Activated effector memory CD4-positive, alpha-beta T cell treated with anti-CD3 and anti-CD28 coated beads, Interleukin-2, amount 50 U/mL, for 16 hours (primary cell): Measurements from ENCODE around the gene FGF8.

Source experiments
- DNase-seq: peaks from one replicate; pipeline ENCODE4 v3.0.0-alpha.2; 2020

FGF8 gene

DNA sequence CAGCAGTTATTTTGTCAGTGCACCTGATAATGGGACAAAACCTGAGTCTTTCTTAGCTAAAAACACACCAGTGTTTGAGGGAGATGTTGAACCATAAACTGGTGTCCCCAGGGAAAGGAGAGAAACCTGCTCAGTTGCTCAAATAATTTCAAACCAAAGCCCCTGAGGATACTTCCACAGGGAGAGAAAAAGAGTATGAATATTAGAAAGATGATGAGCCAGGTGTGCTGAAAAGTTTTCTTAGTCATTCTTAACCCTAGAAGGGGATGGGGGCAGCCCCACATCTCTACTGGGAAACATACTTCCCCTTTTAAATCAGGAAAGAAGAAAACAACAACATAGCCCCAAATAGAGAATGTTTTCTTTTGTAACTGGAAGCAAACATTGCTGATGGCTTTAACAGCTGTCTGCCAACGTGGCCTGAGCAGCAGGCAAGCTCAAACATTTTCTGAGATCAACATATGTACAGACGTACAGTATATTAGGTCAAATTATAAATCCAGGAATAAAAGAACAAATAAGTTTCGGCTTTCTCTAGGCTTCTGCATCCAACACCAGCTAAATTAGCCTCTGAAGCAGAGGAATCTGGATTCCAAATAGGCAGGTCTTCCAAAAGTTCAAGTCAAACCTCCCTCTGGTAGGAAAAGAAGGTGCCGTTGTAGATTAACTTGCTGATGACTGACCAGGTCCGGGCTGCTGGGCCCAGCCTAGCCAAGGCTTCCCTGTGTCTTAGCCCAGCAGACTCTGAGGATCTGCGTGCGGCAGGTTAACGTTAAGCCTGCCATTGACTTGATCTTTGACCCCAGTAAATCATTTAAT lies 50.4 kb downstream of the FGF8 start:
- no peak for DNase-seq

DNA sequence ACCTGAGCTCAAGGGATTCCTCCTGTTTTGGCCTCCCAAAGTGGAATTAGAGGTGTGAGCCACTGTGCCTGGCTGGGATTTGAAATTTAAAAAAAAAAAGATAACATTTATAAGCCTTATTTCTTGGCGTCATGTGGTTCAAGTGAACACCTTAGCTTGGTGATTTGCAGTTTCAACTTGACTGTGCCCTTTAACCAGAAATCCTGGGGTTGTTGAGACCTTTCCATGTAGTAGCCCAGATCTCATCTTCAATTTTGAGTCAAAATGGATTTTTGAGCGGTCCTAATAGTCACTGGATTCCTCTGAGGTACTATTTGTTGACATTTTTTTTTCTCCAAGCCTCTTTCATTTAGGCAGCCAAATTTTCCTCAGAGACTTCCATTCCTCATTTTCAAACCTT lies 51.5 kb downstream of the FGF8 start:
- DNase-seq, result no peak

DNA sequence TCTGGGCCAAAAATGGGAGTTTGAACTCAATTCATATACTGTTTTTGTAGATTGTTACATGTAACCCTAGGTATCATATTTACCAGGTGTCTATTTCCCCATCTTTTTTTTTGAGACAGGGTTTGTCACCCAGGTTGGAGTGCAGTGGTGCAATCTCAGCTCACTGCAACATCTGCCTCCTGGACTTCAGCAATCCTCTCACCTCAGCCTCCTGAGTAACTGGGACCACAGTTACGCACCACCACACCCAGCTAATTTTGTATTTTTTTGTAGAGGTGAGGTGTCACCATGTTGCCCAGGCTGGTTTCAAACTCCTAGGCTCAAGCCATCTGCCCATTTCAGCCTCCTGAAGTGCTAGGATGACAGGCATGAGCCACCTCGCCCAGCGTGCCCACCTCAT lies 52.7 kb downstream of the FGF8 start:
- DNase-seq, result no peak

DNA sequence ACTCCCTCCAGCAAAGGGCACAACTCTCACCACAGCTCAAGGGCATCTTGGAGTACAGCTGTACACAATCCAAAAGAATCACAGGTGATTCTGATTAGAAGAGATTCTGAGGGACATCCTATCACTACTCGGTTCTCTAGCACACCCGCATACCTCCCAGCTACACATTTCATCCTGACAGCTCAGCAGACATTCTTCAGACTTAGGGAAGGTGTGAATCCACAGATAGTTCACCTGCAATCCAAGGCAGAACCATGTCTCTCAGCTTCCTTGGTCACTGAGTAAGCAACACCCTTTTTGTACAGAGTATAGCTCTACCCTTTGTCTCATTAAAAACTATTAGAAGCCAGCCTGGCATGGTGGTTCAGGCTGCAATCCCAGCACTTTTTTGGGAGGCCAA lies 54.1 kb downstream of the FGF8 start:
- DNase-seq, result no peak

DNA sequence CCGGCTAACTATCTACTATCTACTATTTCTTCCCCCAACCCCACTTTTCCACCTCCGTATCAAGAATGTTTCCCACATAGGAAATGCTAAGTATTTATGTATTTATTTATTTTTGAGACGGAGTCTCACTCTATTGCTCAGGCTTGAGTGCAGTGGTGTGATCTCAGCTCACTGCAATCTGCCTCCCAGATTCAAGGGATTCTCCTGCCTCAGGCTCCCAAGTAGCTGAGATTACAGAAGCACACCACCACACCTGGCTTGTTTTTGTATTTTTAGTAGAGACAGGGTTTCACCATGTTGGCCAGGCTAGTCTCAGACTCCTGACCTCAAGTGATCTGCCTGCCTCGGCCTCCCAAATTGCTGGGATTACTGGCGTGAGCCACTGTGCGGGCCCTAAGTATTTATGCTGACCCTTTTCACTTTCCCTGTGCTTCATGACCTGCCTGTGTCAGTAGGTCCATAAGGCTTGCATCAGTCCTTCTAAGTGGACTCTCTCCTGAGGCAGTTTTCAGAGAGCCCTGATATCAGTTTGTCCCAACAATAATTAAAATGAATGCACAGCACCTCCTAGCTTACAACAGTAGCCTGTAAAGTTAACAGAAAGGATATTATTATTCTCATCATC lies 55.2 kb downstream of the FGF8 start:
- no peak for DNase-seq
